ENCODE results near the gene TNFAIP8L1.
"Not testable (repeated sequence)": the region's sequence is repeated elsewhere in the genome, so short reads cannot be mapped to it uniquely, and the experiment has no call there.

The TNFAIP8L1 gene

DNA sequence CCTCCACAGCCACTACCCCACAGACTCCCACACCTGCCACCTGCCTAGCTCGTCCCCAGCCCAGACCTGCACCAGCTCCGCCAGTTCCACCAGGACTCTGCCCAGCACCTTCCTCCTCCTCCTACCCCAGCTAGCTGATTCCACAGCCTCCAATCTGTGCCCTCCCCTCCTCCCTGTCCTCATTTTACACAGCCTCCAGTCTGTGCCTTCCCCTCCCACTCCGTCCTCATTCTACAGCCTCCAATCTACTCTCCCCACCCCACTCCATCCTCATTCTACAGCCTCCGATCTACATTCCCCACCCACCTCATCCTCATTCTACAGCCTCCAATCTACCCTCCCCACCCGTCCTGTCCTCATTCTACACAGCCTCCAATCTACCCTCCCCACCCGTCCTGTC is 23.5 kb downstream of the TNFAIP8L1 start:
- Mint-ChIP-seq H3K4me1 (ENCODE audit: low read depth in 2 of 2) (peaks cover 7% of the 10 kb centered on the region in 2 donors), H3K27ac (peak overlapping the region; percentile 49 to 69), H3K9me3 (no peaks in the 10 kb centered on the region), H3K27me3 (no peaks in the 10 kb centered on the region), H3K4me3 (no peak overlapping the region), H3K36me3 (ENCODE audit: insufficient read depth) (peaks cover 53% of the 10 kb centered on the region)
- DNase-seq (no peak), ATAC-seq (replicated peaks) (no peak)

GRCh38 chr19:4664642-4665041 is 25.3 kb downstream of the TNFAIP8L1 start:
- DNase-seq: no peak
- peaks cover 17% of the 10 kb centered on the region in 2 donors for H3K4me1 Mint-ChIP-seq (ENCODE audit: low read depth in 2 of 2)
- peak overlapping the region in 1 of 2 donors; percentile 83 for H3K27ac Mint-ChIP-seq
- H3K9me3 Mint-ChIP-seq: no peaks in the 10 kb centered on the region
- H3K4me3 Mint-ChIP-seq: no peak overlapping the region
- ATAC-seq (replicated peaks): no peak
- no peaks in the 10 kb centered on the region for H3K27me3 Mint-ChIP-seq
- H3K36me3 Mint-ChIP-seq (ENCODE audit: insufficient read depth): peaks cover 55% of the 10 kb centered on the region

GRCh38 chr19:4669723-4670480 is 30.6 kb downstream of the TNFAIP8L1 start, which contains the start of gene MYDGF:
Gene MYDGF (minus strand): TSS chr19:4670342. CDS start chr19:4670334, 8 bp downstream.
- peak within 1 kb of the TSS; percentile 86 to 87 for H3K27ac Mint-ChIP-seq
- peak; percentile 87 to 93 (median 92) for DNase-seq
- H3K27me3 Mint-ChIP-seq: no peaks in the 10 kb centered on the region
- no peaks in the 10 kb centered on the region for H3K9me3 Mint-ChIP-seq
- H3K36me3 Mint-ChIP-seq (ENCODE audit: insufficient read depth): peaks cover 50% of the 10 kb centered on the region
- peak within 1 kb of the TSS; percentile 85 to 87 for H3K4me3 Mint-ChIP-seq
- H3K4me1 Mint-ChIP-seq (ENCODE audit: low read depth in 2 of 2): peaks cover 12% of the 10 kb centered on the region in 2 donors
- peak; percentile 98 for ATAC-seq (replicated peaks)

- H3K36me3 Mint-ChIP-seq (ENCODE audit: insufficient read depth): peaks cover 50% of the 10 kb centered on the region
- H3K9me3 Mint-ChIP-seq: no peaks in the 10 kb centered on the region
- peak overlapping the region; percentile 85 to 87 for H3K4me3 Mint-ChIP-seq
- H3K27ac Mint-ChIP-seq: peak overlapping the region in 1 of 2 donors; percentile 86
- ATAC-seq (replicated peaks) (no peak), DNase-seq (no peak)
- H3K4me1 Mint-ChIP-seq (ENCODE audit: low read depth in 2 of 2): peaks cover 11 to 12% of the 10 kb centered on the region in 2 donors
- no peaks in the 10 kb centered on the region for H3K27me3 Mint-ChIP-seq
Observed at GRCh38 chr19:4671185-4671851, 32.0 kb downstream of the TNFAIP8L1 start.

DNA sequence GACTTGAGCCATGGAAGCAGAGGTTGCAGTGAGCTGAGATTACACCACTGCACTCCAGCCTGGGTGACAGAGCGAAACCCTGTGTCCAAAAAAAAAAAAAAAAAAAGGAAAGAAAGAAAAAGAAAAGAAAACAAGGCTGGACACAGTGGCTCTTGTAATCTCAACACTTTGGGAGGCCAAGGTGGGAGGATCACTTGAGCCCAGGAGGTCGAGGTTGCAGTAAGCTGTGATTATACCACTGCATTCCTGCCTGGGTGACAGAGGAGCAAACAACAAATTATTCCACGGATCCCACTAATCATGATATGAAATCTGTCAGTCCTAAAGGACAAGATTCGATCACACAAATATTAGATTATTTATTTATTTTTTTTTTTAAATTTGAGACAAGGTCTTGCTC is 33.9 kb downstream of the TNFAIP8L1 start:
- ATAC-seq (replicated peaks): no peak
- Mint-ChIP-seq H3K27me3 (no peaks in the 10 kb centered on the region), H3K4me1 (ENCODE audit: low read depth in 2 of 2) (peaks cover 12% of the 10 kb centered on the region in 2 donors), H3K36me3 (ENCODE audit: insufficient read depth) (peaks cover 41% of the 10 kb centered on the region), H3K9me3 (no peaks in the 10 kb centered on the region), H3K27ac (peak overlapping the region in 1 of 2 donors; percentile 46), H3K4me3 (no peak overlapping the region)
- DNase-seq: no peak

- Mint-ChIP-seq H3K4me3 (no peak overlapping the region), H3K27ac (peak overlapping the region in 1 of 2 donors; percentile 60), H3K36me3 (ENCODE audit: insufficient read depth) (peaks cover 37% of the 10 kb centered on the region)
Observed at GRCh38 chr19:4673726-4674125, 34.4 kb downstream of the TNFAIP8L1 start.

GRCh38 chr19:4675346-4675745 is 36.0 kb downstream of the TNFAIP8L1 start:
- no peaks in the 10 kb centered on the region for H3K9me3 Mint-ChIP-seq

More at GRCh38 chr19:4673726-4674125, 34.4 kb downstream of the TNFAIP8L1 start:
- DNase-seq (no peak), ATAC-seq (replicated peaks) (no peak)
- Mint-ChIP-seq H3K27me3 (no peaks in the 10 kb centered on the region), H3K9me3 (no peaks in the 10 kb centered on the region), H3K4me1 (ENCODE audit: low read depth in 2 of 2) (peaks cover 10 to 11% of the 10 kb centered on the region in 2 donors)

GRCh38 chr19:4676955-4677731 is 37.8 kb downstream of the TNFAIP8L1 start:
- Mint-ChIP-seq H3K9me3 (no peaks in the 10 kb centered on the region), H3K4me3 (no peak overlapping the region), H3K36me3 (ENCODE audit: insufficient read depth) (peaks cover 46% of the 10 kb centered on the region), H3K27ac (peak overlapping the region; percentile 49 to 57), H3K4me1 (ENCODE audit: low read depth in 2 of 2) (peaks cover 0 to 1% of the 10 kb centered on the region in 2 donors), H3K27me3 (no peaks in the 10 kb centered on the region)
- DNase-seq: no peak
- ATAC-seq (replicated peaks): peak; percentile 27

More at GRCh38 chr19:4675346-4675745, 36.0 kb downstream of the TNFAIP8L1 start:
- no peak for ATAC-seq (replicated peaks)
- Mint-ChIP-seq H3K27me3 (no peaks in the 10 kb centered on the region), H3K4me1 (ENCODE audit: low read depth in 2 of 2) (peaks cover 0 to 1% of the 10 kb centered on the region in 2 donors), H3K4me3 (no peak overlapping the region), H3K27ac (no peak overlapping the region), H3K36me3 (ENCODE audit: insufficient read depth) (peaks cover 37% of the 10 kb centered on the region)
- DNase-seq: no peak

- Mint-ChIP-seq H3K4me1 (ENCODE audit: low read depth in 2 of 2) (peaks cover 0 to 1% of the 10 kb centered on the region in 2 donors), H3K27me3 (no peaks in the 10 kb centered on the region), H3K4me3 (no peak overlapping the region), H3K9me3 (no peaks in the 10 kb centered on the region), H3K27ac (no peak overlapping the region), H3K36me3 (ENCODE audit: insufficient read depth) (peaks cover 45% of the 10 kb centered on the region)
- DNase-seq: no peak
- ATAC-seq (replicated peaks): peak; percentile 36
Observed at GRCh38 chr19:4678881-4679790, 39.8 kb downstream of the TNFAIP8L1 start.

GRCh38 chr19:4680021-4680420 is 40.7 kb downstream of the TNFAIP8L1 start:
- not testable (repeated sequence) for DNase-seq; H3K4me3 Mint-ChIP-seq; H3K27me3 Mint-ChIP-seq; H3K4me1 Mint-ChIP-seq (ENCODE audit: low read depth in 2 of 2); H3K27ac Mint-ChIP-seq; ATAC-seq (replicated peaks); H3K9me3 Mint-ChIP-seq
- peaks cover 50% of the 10 kb centered on the region for H3K36me3 Mint-ChIP-seq (ENCODE audit: insufficient read depth)

- H3K4me3 Mint-ChIP-seq: no peak overlapping the region
- no peaks in the 10 kb centered on the region for H3K4me1 Mint-ChIP-seq (ENCODE audit: low read depth in 2 of 2)
- no peaks in the 10 kb centered on the region for H3K27me3 Mint-ChIP-seq
- ATAC-seq (replicated peaks): no peak
- DNase-seq: no peak
- H3K9me3 Mint-ChIP-seq: no peaks in the 10 kb centered on the region
- H3K36me3 Mint-ChIP-seq (ENCODE audit: insufficient read depth): peaks cover 57% of the 10 kb centered on the region
- H3K27ac Mint-ChIP-seq: no peak overlapping the region
Observed at GRCh38 chr19:4682417-4683200, 43.3 kb downstream of the TNFAIP8L1 start.
